ENCODE data around the gene LRRC8C. TPM values are rescaled to one million over a fixed set of nuclear protein-coding genes. Genes with fewer than 3 reads are reported as not detected.
A peak's percentile ranks its signal among the peaks of the same experiment; 100 is the strongest.

Gene LRRC8C
- total RNA-seq, 1 donor from 2014 or later: 12.6 TPM

- no peak for DNase-seq
- Histone ChIP-seq H3K27ac (no peak overlapping the region), H3K9me3 (no peaks in the 10 kb centered on the region), H3K4me1 (no peaks in the 10 kb centered on the region), H3K27me3 (no peaks in the 10 kb centered on the region), H3K36me3 (no peaks in the 10 kb centered on the region), H3K4me3 (no peak overlapping the region)
- peak; percentile 82 for ATAC-seq
- peak; percentile 75 for TF ChIP-seq CTCF (IDR thresholded peaks at IDR 0.05)
- intact Hi-C loops (cut with DNase I): no loop called here
Observed at GRCh38 chr1:89598450-89599331, 34.2 kb upstream of the LRRC8C start.

- intact Hi-C loops (cut with DNase I): no loop called here
- H3K9me3 ChIP-seq: no peaks in the 10 kb centered on the region
- no peaks in the 10 kb centered on the region for H3K36me3 ChIP-seq
- H3K4me3 ChIP-seq: no peak overlapping the region
- no peak for ATAC-seq
- no peak for DNase-seq
- no peak for TF ChIP-seq CTCF (IDR thresholded peaks at IDR 0.05)
- no peaks in the 10 kb centered on the region for H3K4me1 ChIP-seq
- H3K27ac ChIP-seq: no peak overlapping the region
- no peaks in the 10 kb centered on the region for H3K27me3 ChIP-seq
Observed at GRCh38 chr1:89599332-89599630, 33.6 kb upstream of the LRRC8C start.

- no peak for DNase-seq
- Histone ChIP-seq H3K27ac (no peak overlapping the region), H3K9me3 (no peaks in the 10 kb centered on the region), H3K36me3 (no peaks in the 10 kb centered on the region), H3K27me3 (no peaks in the 10 kb centered on the region), H3K4me1 (no peaks in the 10 kb centered on the region), H3K4me3 (no peak overlapping the region)
- peak; percentile 46 for ATAC-seq
- intact Hi-C loops (cut with DNase I): no loop called here
- no peak for TF ChIP-seq CTCF (IDR thresholded peaks at IDR 0.05)
Observed at GRCh38 chr1:89600451-89601224, 32.3 kb upstream of the LRRC8C start.

GRCh38 chr1:89602871-89603404 lies 30.0 kb upstream of the LRRC8C start:
- H3K4me3 ChIP-seq: no peak overlapping the region
- TF ChIP-seq CTCF (IDR thresholded peaks at IDR 0.05): no peak
- no peaks in the 10 kb centered on the region for H3K9me3 ChIP-seq
- intact Hi-C loops (cut with DNase I): no loop called here
- no peaks in the 10 kb centered on the region for H3K27me3 ChIP-seq
- DNase-seq (no peak), ATAC-seq (no peak)
- H3K36me3 ChIP-seq: no peaks in the 10 kb centered on the region
- no peaks in the 10 kb centered on the region for H3K4me1 ChIP-seq
- no peak overlapping the region for H3K27ac ChIP-seq

GRCh38 chr1:89603651-89604413 lies 29.1 kb upstream of the LRRC8C start:
- Histone ChIP-seq H3K4me3 (no peak overlapping the region), H3K36me3 (no peaks in the 10 kb centered on the region), H3K4me1 (peaks cover 5% of the 10 kb centered on the region), H3K27ac (no peak overlapping the region), H3K9me3 (no peaks in the 10 kb centered on the region), H3K27me3 (no peaks in the 10 kb centered on the region)
- intact Hi-C loops (cut with DNase I): no loop called here
- DNase-seq (no peak), ATAC-seq (no peak)
- TF ChIP-seq CTCF (IDR thresholded peaks at IDR 0.05): no peak

All from upper lobe of right lung (tissue), 1 donor.